SK-N-SH treated with all-trans-retinoic acid at 6 μM for 48 hours (cell line): Measurements from ENCODE around the gene COL4A4.

Experiments used
- PATZ1 ChIP-seq: fragments of 250-450 bp; sonication (Bioruptor Pico); IDR thresholded peaks from 2 replicates; pipeline ENCODE4 v1.8.0; 2020; ENCODE audit warnings: mild to moderate bottlenecking, moderate library complexity, borderline replicate concordance
- ZFP3 ChIP-seq: fragments of 250-450 bp; sonication (Bioruptor Pico); IDR thresholded peaks from 2 replicates; pipeline ENCODE4 v1.5.0; 2020; ENCODE audit warnings: mild to moderate bottlenecking, moderate library complexity

GRCh38 chr2:227201771-227202170 is 37.8 kb upstream of the COL4A4 start:
- no peak for TF ChIP-seq PATZ1
- TF ChIP-seq ZFP3 (CRISPR knock-in tag) = no peak
